Osteocyte (in vitro differentiated cells): ENCODE data around the gene CD180. TPM values are rescaled to one million over a fixed set of nuclear protein-coding genes. Genes with fewer than 3 reads are reported as not detected.

Source experiments
- DNase-seq: peaks from one replicate; pipeline ENCODE4 v3.0.0; 2021; ENCODE audit warnings: mixed read lengths; ENCODE audit not compliant: unreplicated experiment; ENCODE audit errors: extremely low spot score
- H3K27ac Mint-ChIP-seq: one replicate; pipeline ENCODE4 v1.8.0; 2021; ENCODE audit warnings: mild to moderate bottlenecking, mixed read lengths; ENCODE audit not compliant: unreplicated experiment
- H3K27me3 Mint-ChIP-seq: one replicate; pipeline ENCODE4 v1.8.0; 2021; ENCODE audit warnings: mixed read lengths; ENCODE audit not compliant: unreplicated experiment
- H3K36me3 Mint-ChIP-seq: one replicate; pipeline ENCODE4 v1.8.0; 2021; ENCODE audit warnings: mixed read lengths; ENCODE audit not compliant: unreplicated experiment
- H3K4me1 Mint-ChIP-seq: one replicate; pipeline ENCODE4 v1.8.0; 2021; ENCODE audit warnings: mixed read lengths; ENCODE audit not compliant: unreplicated experiment
- H3K4me3 Mint-ChIP-seq: one replicate; pipeline ENCODE4 v1.8.0; 2021; ENCODE audit warnings: mild to moderate bottlenecking, moderate library complexity, mixed read lengths; ENCODE audit not compliant: unreplicated experiment
- H3K9me3 Mint-ChIP-seq: one replicate; pipeline ENCODE4 v1.8.0; 2021; ENCODE audit warnings: mixed read lengths; ENCODE audit not compliant: unreplicated experiment
- CTCF ChIP-seq: fragments of 200-600 bp; sonication (generic); IDR thresholded peaks from 2 replicates; pipeline ENCODE4 v1.5.0; 2021; ENCODE audit warnings: antibody characterized with exemption, mild to moderate bottlenecking, moderate library complexity
- total RNA-seq: library from RNA; stranded (reverse); gene quantifications from 2 replicates; pipeline ENCODE4 v1.2.1, GENCODE V29; 2021

The CD180 gene
- total RNA-seq, 1 donor from 2014 or later = not detected

- no peak for TF ChIP-seq CTCF
- no peaks in the 10 kb centered on the region for H3K9me3 Mint-ChIP-seq
- peaks cover 28% of the 10 kb centered on the region for H3K36me3 Mint-ChIP-seq
- no peak overlapping the region for H3K4me3 Mint-ChIP-seq
- no peak overlapping the region for H3K27ac Mint-ChIP-seq
- no peak for DNase-seq
- H3K4me1 Mint-ChIP-seq = no peaks in the 10 kb centered on the region
- H3K27me3 Mint-ChIP-seq = no peaks in the 10 kb centered on the region
These were observed 53.0 kb downstream of the CD180 start for GRCh38 chr5:67143549-67143948.

- no peak overlapping the region for H3K27ac Mint-ChIP-seq
- peaks cover 28% of the 10 kb centered on the region for H3K36me3 Mint-ChIP-seq
- DNase-seq = no peak
- TF ChIP-seq CTCF = no peak
- H3K9me3 Mint-ChIP-seq = no peaks in the 10 kb centered on the region
- no peaks in the 10 kb centered on the region for H3K27me3 Mint-ChIP-seq
- no peaks in the 10 kb centered on the region for H3K4me1 Mint-ChIP-seq
- H3K4me3 Mint-ChIP-seq = no peak overlapping the region
These were observed 53.8 kb downstream of the CD180 start for GRCh38 chr5:67142816-67143215.

GRCh38 chr5:67141644-67142043 lies 55.0 kb downstream of the CD180 start:
- Mint-ChIP-seq H3K27ac (no peak overlapping the region), H3K27me3 (no peaks in the 10 kb centered on the region), H3K36me3 (peaks cover 25% of the 10 kb centered on the region), H3K4me3 (no peak overlapping the region), H3K9me3 (no peaks in the 10 kb centered on the region), H3K4me1 (no peaks in the 10 kb centered on the region)
- no peak for TF ChIP-seq CTCF
- no peak for DNase-seq

GRCh38 chr5:67140413-67140812 lies 56.2 kb downstream of the CD180 start:
- Mint-ChIP-seq H3K9me3 (no peaks in the 10 kb centered on the region), H3K4me3 (no peak overlapping the region), H3K27me3 (no peaks in the 10 kb centered on the region), H3K4me1 (no peaks in the 10 kb centered on the region), H3K36me3 (peaks cover 27% of the 10 kb centered on the region), H3K27ac (no peak overlapping the region)
- TF ChIP-seq CTCF = no peak
- DNase-seq = no peak

GRCh38 chr5:67139030-67139429 lies 57.6 kb downstream of the CD180 start:
- TF ChIP-seq CTCF = no peak
- no peak for DNase-seq
- no peak overlapping the region for H3K4me3 Mint-ChIP-seq
- H3K27ac Mint-ChIP-seq = no peak overlapping the region
- peaks cover 22% of the 10 kb centered on the region for H3K36me3 Mint-ChIP-seq
- no peaks in the 10 kb centered on the region for H3K4me1 Mint-ChIP-seq
- H3K27me3 Mint-ChIP-seq = no peaks in the 10 kb centered on the region
- no peaks in the 10 kb centered on the region for H3K9me3 Mint-ChIP-seq
